Measurements from ENCODE around the gene DNAH11.

DNA sequence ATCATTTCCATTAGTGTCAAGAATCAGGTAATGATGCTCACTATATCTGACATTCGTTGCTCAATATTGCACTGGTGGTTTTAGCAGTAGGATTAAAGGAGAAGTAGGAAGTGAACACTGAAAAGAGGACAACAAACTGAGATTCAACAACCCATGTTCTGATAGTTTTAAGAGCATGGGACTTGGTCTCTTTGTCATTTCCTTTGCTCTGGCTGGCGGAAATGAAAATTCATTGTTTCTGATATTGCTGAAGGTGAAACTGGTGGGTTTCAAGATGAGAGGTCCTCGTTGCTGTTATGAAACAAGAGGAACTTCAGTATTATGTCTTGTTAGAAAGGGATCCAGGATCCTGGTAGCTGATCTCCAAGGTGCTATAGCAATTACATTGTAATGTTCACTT, 129.0 kb downstream of the DNAH11 start:
- TF ChIP-seq, protein P1, sequence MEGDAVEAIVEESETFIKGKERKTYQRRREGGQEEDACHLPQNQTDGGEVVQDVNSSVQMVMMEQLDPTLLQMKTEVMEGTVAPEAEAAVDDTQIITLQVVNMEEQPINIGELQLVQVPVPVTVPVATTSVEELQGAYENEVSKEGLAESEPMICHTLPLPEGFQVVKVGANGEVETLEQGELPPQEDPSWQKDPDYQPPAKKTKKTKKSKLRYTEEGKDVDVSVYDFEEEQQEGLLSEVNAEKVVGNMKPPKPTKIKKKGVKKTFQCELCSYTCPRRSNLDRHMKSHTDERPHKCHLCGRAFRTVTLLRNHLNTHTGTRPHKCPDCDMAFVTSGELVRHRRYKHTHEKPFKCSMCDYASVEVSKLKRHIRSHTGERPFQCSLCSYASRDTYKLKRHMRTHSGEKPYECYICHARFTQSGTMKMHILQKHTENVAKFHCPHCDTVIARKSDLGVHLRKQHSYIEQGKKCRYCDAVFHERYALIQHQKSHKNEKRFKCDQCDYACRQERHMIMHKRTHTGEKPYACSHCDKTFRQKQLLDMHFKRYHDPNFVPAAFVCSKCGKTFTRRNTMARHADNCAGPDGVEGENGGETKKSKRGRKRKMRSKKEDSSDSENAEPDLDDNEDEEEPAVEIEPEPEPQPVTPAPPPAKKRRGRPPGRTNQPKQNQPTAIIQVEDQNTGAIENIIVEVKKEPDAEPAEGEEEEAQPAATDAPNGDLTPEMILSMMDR (IDR thresholded peaks at IDR 0.05; ENCODE audit: low read depth, low read length, missing input control): no peak
- TF ChIP-seq, protein P2, sequence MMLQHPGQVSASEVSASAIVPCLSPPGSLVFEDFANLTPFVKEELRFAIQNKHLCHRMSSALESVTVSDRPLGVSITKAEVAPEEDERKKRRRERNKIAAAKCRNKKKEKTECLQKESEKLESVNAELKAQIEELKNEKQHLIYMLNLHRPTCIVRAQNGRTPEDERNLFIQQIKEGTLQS (IDR thresholded peaks at IDR 0.05): no peak
- TF ChIP-seq TAF1 (conservative IDR thresholded peaks at IDR 0.05): no peak
- no peak for TF ChIP-seq RXRA (IDR thresholded peaks at IDR 0.05)
- TF ChIP-seq, protein P3, sequence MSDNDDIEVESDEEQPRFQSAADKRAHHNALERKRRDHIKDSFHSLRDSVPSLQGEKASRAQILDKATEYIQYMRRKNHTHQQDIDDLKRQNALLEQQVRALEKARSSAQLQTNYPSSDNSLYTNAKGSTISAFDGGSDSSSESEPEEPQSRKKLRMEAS (IDR thresholded peaks at IDR 0.05): no peak
- no peak for TF ChIP-seq HNF4G (IDR thresholded peaks at IDR 0.05)
- no peak for TF ChIP-seq JUND (IDR thresholded peaks at IDR 0.05)
- TF ChIP-seq YY1 (IDR thresholded peaks at IDR 0.05): no peak
- TF ChIP-seq RAD21 (IDR thresholded peaks at IDR 0.05): no peak
- TF ChIP-seq NR2F2 (IDR thresholded peaks at IDR 0.05): no peak

All from liver (tissue), 3 donors.